K562 (cell line): ENCODE measurements around the gene ENKD1. TPM values are rescaled to one million over a fixed set of nuclear protein-coding genes. Genes with fewer than 3 reads are reported as not detected.

Source experiments
- ATAC-seq: fragments of 200-7000 bp; cut with Tn5 transposase; 3 replicates; pipeline ENCODE4 v1.9.1; 2020; ENCODE audit warnings: moderate library complexity
- BruUV-seq: library from RNA; stranded (reverse); fragments of 400-500 nt; replicated peaks from 2 replicates; lab custom pipeline; 2021; lab: Mats Ljungman, UMichigan
- CTCF ChIA-PET: fragments of 300-600 bp; formaldehyde crosslinking; extraction: SDS; loops from one replicate; lab custom pipeline; 2021; ENCODE audit warnings: low intra/inter-chr PET ratio; lab: Yijun Ruan, JAX
- POLR2A ChIA-PET: fragments of 300-600, 350-650 bp; sonication (Branson Sonifier 250); formaldehyde crosslinking; extraction: SDS; loops from one replicate; lab custom pipeline; 2021; ENCODE audit warnings: antibody characterized with exemption, inconsistent platforms; lab: Yijun Ruan, JAX
- DNase-seq, 4 experiments: peaks; one replicate each; pipeline versions ENCODE4 v3.0.0 to v3.0.0-alpha.2; 2011 to 2018; ENCODE audit warnings: low spot score in 3 of 4, mixed read lengths in 3 of 4; ENCODE audit errors: extremely low read depth in 1 of 4
- FAIRE-seq: peaks from 2 replicates; lab custom pipeline; 2011; peaks lifted over from hg19 to GRCh38; lab: Jason Lieb, UNC
- H2AFZ ChIP-seq: 2 replicates; pipeline ENCODE4 v1.6.0; 2011; ENCODE audit warnings: low read depth, low read length, control low read depth, inconsistent platforms
- H3K27ac ChIP-seq: fragments of 200-600 bp; 3 replicates; pipeline ENCODE4 v1.8.0; 2011; ENCODE audit warnings: low read depth, mild to moderate bottlenecking, control low read depth, inconsistent platforms, low read length, moderate library complexity, mixed read lengths; ENCODE audit errors: extremely low read depth
- H3K27me3 ChIP-seq, 2 experiments: fragments of 300-600 bp in 1 of 2; 2 replicates in 1 of 2; 3 replicates in 1 of 2; pipeline versions ENCODE4 v1.6.0 to v1.8.0; 2011; ENCODE audit warnings: inconsistent platforms in 2 of 2, low read length in 2 of 2, mild to moderate bottlenecking in 1 of 2, mixed read lengths in 1 of 2, moderate library complexity in 1 of 2; ENCODE audit not compliant: control insufficient read depth in 2 of 2, insufficient read depth in 2 of 2
- H3K36me3 ChIP-seq: fragments of 300-600 bp; 3 replicates; pipeline ENCODE4 v1.8.0; 2011; ENCODE audit warnings: mild to moderate bottlenecking, low read length, inconsistent platforms; ENCODE audit not compliant: control insufficient read depth, insufficient read depth
- H3K4me1 ChIP-seq, 2 experiments: fragments of 200-600 bp in 1 of 2; replicated peaks in 1 of 2; 2 replicates in 1 of 2; 3 replicates in 1 of 2; pipeline versions ENCODE4 v1.5.1 to v1.8.0; 2011; ENCODE audit warnings: inconsistent platforms in 2 of 2, low read length in 2 of 2, mild to moderate bottlenecking in 1 of 2, mixed read lengths in 1 of 2, moderate library complexity in 1 of 2; ENCODE audit not compliant: control insufficient read depth in 2 of 2, insufficient read depth in 2 of 2
- H3K4me2 ChIP-seq: 2 replicates; pipeline ENCODE4 v1.6.1; 2011; ENCODE audit warnings: low read length, control low read depth, inconsistent platforms, mixed read lengths; ENCODE audit not compliant: insufficient read depth
- H3K4me3 ChIP-seq: fragments of 200-600 bp; sonication (generic), shearing (Covaris generic); 2 replicates; pipeline ENCODE4 v1.5.1; 2016; ENCODE audit warnings: control low read depth, inconsistent platforms
- H3K79me2 ChIP-seq: fragments of 200-600 bp; 3 replicates; pipeline ENCODE4 v1.8.0; 2011; ENCODE audit warnings: low read length, inconsistent platforms; ENCODE audit not compliant: control insufficient read depth, insufficient read depth
- H3K9ac ChIP-seq, 2 experiments: 2 replicates each; pipeline versions ENCODE4 v1.6.0 to v1.6.1; 2011; ENCODE audit warnings: low read depth in 2 of 2, low read length in 2 of 2, control low read depth in 1 of 2, inconsistent platforms in 1 of 2, mild to moderate bottlenecking in 1 of 2, mixed read lengths in 1 of 2; ENCODE audit not compliant: insufficient read depth in 1 of 2
- H3K9me1 ChIP-seq: one replicate; pipeline ENCODE4 v1.6.0; 2011; ENCODE audit warnings: inconsistent platforms, mild to moderate bottlenecking, low read length, moderate library complexity; ENCODE audit not compliant: control insufficient read depth, insufficient read depth
- H3K9me3 ChIP-seq: replicated peaks from 2 replicates; pipeline ENCODE4 v1.5.1; 2011; ENCODE audit warnings: low read depth, low read length, inconsistent platforms; ENCODE audit not compliant: control insufficient read depth, insufficient read depth
- H4K20me1 ChIP-seq: replicated peaks from 2 replicates; pipeline ENCODE4 v1.6.1; 2011; ENCODE audit warnings: low read length, inconsistent platforms, mixed read lengths; ENCODE audit not compliant: control insufficient read depth, insufficient read depth
- GABPB2 ChIP-seq: fragments of 250-450 bp; sonication (Bioruptor Pico); conservative IDR thresholded peaks from 2 replicates; pipeline ENCODE4 v1.5.1; 2021; ENCODE audit warnings: mild to moderate bottlenecking
- PCBP2 ChIP-seq: fragments of 200-400 bp; formaldehyde crosslinking; IDR thresholded peaks from 2 replicates; pipeline ENCODE4 v1.6.1; 2018; ENCODE audit warnings: low read length, low read depth, mild to moderate bottlenecking, moderate library complexity; ENCODE audit not compliant: poor library complexity, severe bottlenecking
- TBP ChIP-seq: optimal IDR thresholded peaks from 2 replicates; pipeline ENCODE3; 2011; ENCODE audit warnings: low read depth, low read length, improper control_type of control experiment
- ZNF239 ChIP-seq: fragments of 250-450 bp; sonication (Bioruptor Pico); IDR thresholded peaks from 2 replicates; pipeline ENCODE4 v1.4.0; 2020; ENCODE audit warnings: mild to moderate bottlenecking
- WGBS: fragments of 100-300 bp; shearing (Covaris generic); methylation state at CpG from one replicate; pipeline ENCODE4 v1.1.6; 2016; ENCODE audit warnings: low coverage, mixed read lengths; ENCODE audit not compliant: insufficient coverage; ENCODE audit errors: missing lambda C conversion rate; 5-methylcytosine and 5-hydroxymethylcytosine counted together
- in situ Hi-C: fragments of 300-500 bp; cut with MboI; formaldehyde crosslinking; loops from 4 replicates; pipeline ENCODE4 v1.15.0; 2018; ENCODE audit warnings: inconsistent platforms, mixed read lengths
- intact Hi-C: fragments of 100-400 bp; cut with micrococcal nuclease; formaldehyde crosslinking; loops from 2 replicates; pipeline ENCODE4 v1.14.2; 2022
- polyA plus RNA-seq, 8 experiments: library from polyadenylated mRNA; depleted of rRNA in 4 of 8; stranded (reverse) in 5 of 8; unstranded in 3 of 8; fragments of >200 nt; fragmentation: Nextera tagmentation in 2 of 8; fragmentation: Illumina TruSeq in 1 of 8; extraction: Ambion mirVana in 2 of 8; extraction: Trizol in 1 of 8; gene quantifications; 2 replicates each; pipeline versions ENCODE4 v1.2.1 to v1.2.3, GENCODE V29; 2011 to 2014; ENCODE audit warnings: inconsistent platforms in 1 of 8, missing spikeins in 1 of 8
- total RNA-seq, 7 experiments: library from RNA; depleted of rRNA in 6 of 7; stranded (reverse); fragments of >200 nt in 6 of 7; fragmentation: Illumina TruSeq in 2 of 7; extraction: Trizol in 2 of 7; gene quantifications; 2 replicates each; pipeline versions ENCODE4 v1.2.1 to v1.2.3, GENCODE V29; 2011 to 2021; ENCODE audit warnings: low replicate concordance in 1 of 7
- TF ChIP-seq, protein P1 (sequence below): sonication (generic); formaldehyde crosslinking; IDR thresholded peaks from 2 replicates; pipeline ENCODE4 v1.9.0; 2022; ENCODE audit warnings: mild to moderate bottlenecking, missing genetic modification reagents

The ENKD1 gene
- total and polyA plus RNA-seq, 9 of the 15 experiments (the other 6 are each of a cell fraction or from before 2014, with no cell fraction given): 1.1 to 26.9 (median 8.3) TPM

- no peak for TF ChIP-seq PCBP2
Measured at GRCh38 chr16:67709050-67709449, 42.5 kb upstream of the ENKD1 start (continued).

DNA sequence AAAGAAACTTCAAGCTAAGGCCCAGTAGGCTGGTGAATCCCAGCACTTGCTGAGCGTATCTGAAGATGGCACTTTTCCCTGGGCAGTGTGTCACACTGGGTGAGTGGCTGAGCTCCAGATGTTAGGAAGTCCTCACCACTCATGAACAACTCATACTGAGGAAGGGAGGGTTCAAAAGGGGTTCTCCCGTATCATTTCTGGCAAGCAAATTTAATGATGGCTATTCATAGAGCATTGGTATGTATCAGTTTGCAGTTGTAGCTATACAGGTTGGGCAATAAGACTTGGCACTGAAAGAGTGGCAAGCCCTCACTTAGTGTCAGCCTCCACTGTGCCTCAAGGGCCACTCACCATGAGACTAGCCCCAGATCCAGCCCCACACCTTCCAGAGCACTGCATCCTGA is 41.8 kb upstream of the ENKD1 start:
- DNase-seq (no peak), ATAC-seq (no peak), FAIRE-seq (no peak)
- WGBS: 94% methylated on average over 2 of the region's 2 CpGs
- Histone ChIP-seq H3K9ac (no peak overlapping the region), H2AFZ (no peak overlapping the region), H3K27me3 (no peaks in the 10 kb centered on the region), H3K36me3 (no peaks in the 10 kb centered on the region), H3K27ac (no peak overlapping the region), H3K79me2 (0 out of 3 replicates have a peak, but pooled peaks cover 4% of the 10 kb centered on the region), H3K4me3 (no peak overlapping the region), H3K9me3 (no peaks in the 10 kb centered on the region), H3K4me1 (peaks cover 0 to 4% of the 10 kb centered on the region in 2 experiments; a peak in 2 of 5 replicates), H3K4me2 (no peak overlapping the region), H3K9me1 (no peaks in the 10 kb centered on the region), H4K20me1 (0 out of 2 replicates have a peak, but pooled peaks cover 4% of the 10 kb centered on the region)
- no peak for TF ChIP-seq ZNF239
- TF ChIP-seq, protein P1, sequence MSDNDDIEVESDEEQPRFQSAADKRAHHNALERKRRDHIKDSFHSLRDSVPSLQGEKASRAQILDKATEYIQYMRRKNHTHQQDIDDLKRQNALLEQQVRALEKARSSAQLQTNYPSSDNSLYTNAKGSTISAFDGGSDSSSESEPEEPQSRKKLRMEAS: no peak
- TF ChIP-seq TBP: no peak
- no peak for TF ChIP-seq GABPB2 (CRISPR knock-in tag)
- intact Hi-C loops: no loop called here
- POLR2A ChIA-PET: interaction anchor here (0.6 to 1.2 kb wide), 4 partner anchors 10 to 93 kb away, joined by 3 to 6 read pairs (median 4); partner anchors contain the start of gene GFOD2
- CTCF ChIA-PET: no interaction called here
- in situ Hi-C loops: no loop called here
- no TSS peak for BruUV-seq
